ENCODE measurements around the gene WARS2.
A peak's percentile ranks its signal among the peaks of the same experiment; 100 is the strongest.

WARS2 gene

GRCh38 chr1:119038363-119038762, 102.1 kb downstream of the WARS2 start:
- FAIRE-seq (no peak), DNase-seq (ENCODE audit: insufficient read length, low spot score) (no peak)

GRCh38 chr1:119034359-119034758, 106.1 kb downstream of the WARS2 start:
- DNase-seq (ENCODE audit: insufficient read length, low spot score) (no peak), FAIRE-seq (no peak)

- FAIRE-seq = no peak
- no peak for DNase-seq (ENCODE audit: insufficient read length, low spot score)
These were observed 107.5 kb downstream of the WARS2 start for GRCh38 chr1:119032986-119033385.

- no peak for FAIRE-seq
- no peak for DNase-seq (ENCODE audit: insufficient read length, low spot score)
These were observed 112.7 kb downstream of the WARS2 start for GRCh38 chr1:119027759-119028158.

- FAIRE-seq (no peak), DNase-seq (ENCODE audit: insufficient read length, low spot score) (no peak)
These were observed 113.5 kb downstream of the WARS2 start for GRCh38 chr1:119026956-119027355.

- DNase-seq (ENCODE audit: insufficient read length, low spot score) (no peak), FAIRE-seq (no peak)
These were observed 124.9 kb downstream of the WARS2 start for GRCh38 chr1:119015547-119015946.

GRCh38 chr1:119012383-119012782, 128.1 kb downstream of the WARS2 start:
- DNase-seq (ENCODE audit: insufficient read length, low spot score) (no peak), FAIRE-seq (no peak)

GRCh38 chr1:119011706-119012105, 128.7 kb downstream of the WARS2 start:
- FAIRE-seq = no peak
- DNase-seq (ENCODE audit: insufficient read length, low spot score) = no peak

GRCh38 chr1:119011116-119011515, 129.3 kb downstream of the WARS2 start:
- FAIRE-seq = no peak
- no peak for DNase-seq (ENCODE audit: insufficient read length, low spot score)

GRCh38 chr1:119010201-119010600, 130.3 kb downstream of the WARS2 start:
- FAIRE-seq = no peak
- no peak for DNase-seq (ENCODE audit: insufficient read length, low spot score)

GRCh38 chr1:119009312-119009655, 131.2 kb downstream of the WARS2 start:
- no peak for FAIRE-seq
- no peak for DNase-seq (ENCODE audit: insufficient read length, low spot score)

- FAIRE-seq (no peak), DNase-seq (ENCODE audit: insufficient read length, low spot score) (peak; percentile 22)
These were observed 131.8 kb downstream of the WARS2 start for GRCh38 chr1:119008483-119009311.

- DNase-seq (ENCODE audit: insufficient read length, low spot score) = no peak
- no peak for FAIRE-seq
These were observed 132.6 kb downstream of the WARS2 start for GRCh38 chr1:119007670-119008482.

- DNase-seq (ENCODE audit: insufficient read length, low spot score) (no peak), FAIRE-seq (no peak)
These were observed 133.1 kb downstream of the WARS2 start for GRCh38 chr1:119007339-119007669.

- DNase-seq (ENCODE audit: insufficient read length, low spot score) (no peak), FAIRE-seq (no peak)
These were observed 133.8 kb downstream of the WARS2 start for GRCh38 chr1:119006406-119007279.

- DNase-seq (ENCODE audit: insufficient read length, low spot score) (no peak), FAIRE-seq (no peak)
These were observed 134.6 kb downstream of the WARS2 start for GRCh38 chr1:119005724-119006405.

GRCh38 chr1:119004781-119005180, 135.7 kb downstream of the WARS2 start:
- FAIRE-seq (no peak), DNase-seq (ENCODE audit: insufficient read length, low spot score) (no peak)

GRCh38 chr1:119004129-119004527, 136.3 kb downstream of the WARS2 start:
- DNase-seq (ENCODE audit: insufficient read length, low spot score) (no peak), FAIRE-seq (no peak)

GRCh38 chr1:119003413-119004128, 136.9 kb downstream of the WARS2 start:
- no peak for DNase-seq (ENCODE audit: insufficient read length, low spot score)
- FAIRE-seq = no peak
